Body of pancreas (tissue), 4 donors: ENCODE data around the gene PBX3. TPM values are rescaled to one million over a fixed set of nuclear protein-coding genes. Genes with fewer than 3 reads are reported as not detected.

Experiments used
- ATAC-seq: fragments of 150-250 bp; one replicate; pipeline ENCODE4 v1.9.1; 2016
- DNase-seq, 4 donors: peaks; one replicate each; pipeline ENCODE4 v3.0.0-alpha.2; 2019
- H3K27ac ChIP-seq, 4 donors: fragments of 200-600 bp; sonication (generic); 1 replicate in 3 of 4; 2 replicates in 1 of 4; pipeline versions ENCODE4 v1.5.1 to v1.6.1; 2016 to 2019; ENCODE audit warnings: mild to moderate bottlenecking in 1 of 4, mixed read lengths in 1 of 4, moderate library complexity in 1 of 4
- H3K27me3 ChIP-seq, 2 donors: fragments of 200-600 bp; sonication (generic); one replicate each; pipeline ENCODE4 v1.6.0; 2016; ENCODE audit warnings: mild to moderate bottlenecking in 1 of 2
- H3K36me3 ChIP-seq, 2 donors: fragments of 200-600 bp; sonication (generic); replicated peaks in 1 of 2; 2 replicates each; pipeline ENCODE4 v1.5.1; 2016; ENCODE audit warnings: low read depth in 2 of 2; ENCODE audit not compliant: insufficient read depth in 1 of 2
- H3K4me1 ChIP-seq: fragments of 200-600 bp; sonication (generic); one replicate; pipeline ENCODE4 v1.6.0; 2016
- H3K4me3 ChIP-seq, 2 donors: fragments of 200-600 bp; sonication (generic); 1 replicate in 1 of 2; 2 replicates in 1 of 2; pipeline ENCODE4 v1.5.1; 2016 to 2019
- H3K9me3 ChIP-seq, 3 donors: fragments of 200-600 bp; sonication (generic); 1 replicate in 2 of 3; 2 replicates in 1 of 3; pipeline ENCODE4 v1.5.1; 2016
- CTCF ChIP-seq, 7 experiments: fragments of 450-650 bp in 4 of 7; fragments of 200-600 bp in 3 of 7; sonication (generic) in 3 of 7; IDR thresholded peaks; one replicate each; pipeline ENCODE4 v1.5.1; 2016 to 2019; ENCODE audit warnings: antibody characterized with exemption in 7 of 7
- POLR2A ChIP-seq, 3 donors: fragments of 450-650 bp; IDR thresholded peaks; one replicate each; pipeline ENCODE4 v1.6.1; 2016; ENCODE audit warnings: antibody characterized with exemption in 3 of 3, mild to moderate bottlenecking in 2 of 3
- WGBS, 2 donors: methylation state at CpG; one replicate each; pipeline ENCODE4 v1.1.5; 2017; 5-methylcytosine and 5-hydroxymethylcytosine counted together
- intact Hi-C: fragments of 100-400 bp; cut with DNase I; formaldehyde crosslinking; loops from one replicate; pipeline ENCODE4 v1.15.1; 2023
- total RNA-seq, 2 donors: library from RNA; depleted of rRNA; stranded (reverse); fragments of >200 nt; gene quantifications; one replicate each; pipeline ENCODE4 v1.1.0, GENCODE V29; 2016

The PBX3 gene
- total RNA-seq, 2 donors from 2014 or later = 12.5 to 36.3 TPM

- Histone ChIP-seq H3K27ac (no peak overlapping the region), H3K36me3 (no peaks in the 10 kb centered on the region), H3K27me3 (no peaks in the 10 kb centered on the region), H3K4me1 (no peaks in the 10 kb centered on the region), H3K9me3 (no peaks in the 10 kb centered on the region), H3K4me3 (no peak overlapping the region)
- intact Hi-C loops = no loop called here
- WGBS, 2 donors = 78 to 83% methylated on average over 8 to 10 of the region's 10 CpGs
- DNase-seq (no peak), ATAC-seq (no peak)
- TF ChIP-seq POLR2A (IDR thresholded peaks at IDR 0.05) = no peak
- TF ChIP-seq CTCF (IDR thresholded peaks at IDR 0.05) = no peak
These were observed 249.6 kb downstream of the PBX3 start for GRCh38 chr9:125996791-125997190.

- no peak overlapping the region for H3K4me3 ChIP-seq
- H3K9me3 ChIP-seq = no peaks in the 10 kb centered on the region
- H3K36me3 ChIP-seq = no peaks in the 10 kb centered on the region
- ATAC-seq = no peak
- 72 to 75% methylated on average over 11 to 17 of the region's 17 CpGs for WGBS, 2 donors
- no peaks in the 10 kb centered on the region for H3K4me1 ChIP-seq
- H3K27me3 ChIP-seq = no peaks in the 10 kb centered on the region
- no peak overlapping the region for H3K27ac ChIP-seq
- DNase-seq = no peak
- intact Hi-C loops = no loop called here
- no peak for TF ChIP-seq POLR2A (IDR thresholded peaks at IDR 0.05)
- TF ChIP-seq CTCF (IDR thresholded peaks at IDR 0.05) = no peak
These were observed 250.1 kb downstream of the PBX3 start for GRCh38 chr9:125997196-125997823.

- DNase-seq = no peak
- no peaks in the 10 kb centered on the region for H3K4me1 ChIP-seq
- no peak overlapping the region for H3K4me3 ChIP-seq
- H3K27ac ChIP-seq = no peak overlapping the region
- WGBS, 2 donors = 72 to 79% methylated on average over 16 to 17 of the region's 17 CpGs
- no peaks in the 10 kb centered on the region for H3K36me3 ChIP-seq
- no peaks in the 10 kb centered on the region for H3K9me3 ChIP-seq
- TF ChIP-seq POLR2A (IDR thresholded peaks at IDR 0.05) (no peak), CTCF (IDR thresholded peaks at IDR 0.05) (no peak)
- no peaks in the 10 kb centered on the region for H3K27me3 ChIP-seq
- intact Hi-C loops = no loop called here
- ATAC-seq = no peak
These were observed 251.8 kb downstream of the PBX3 start for GRCh38 chr9:125998837-125999503.

- TF ChIP-seq POLR2A (IDR thresholded peaks at IDR 0.05) (no peak), CTCF (IDR thresholded peaks at IDR 0.05) (no peak)
- 59 to 67% methylated on average over 1 to 2 of the region's 2 CpGs for WGBS, 2 donors
- Histone ChIP-seq H3K36me3 (no peaks in the 10 kb centered on the region), H3K27ac (no peak overlapping the region), H3K27me3 (no peaks in the 10 kb centered on the region), H3K9me3 (no peaks in the 10 kb centered on the region), H3K4me3 (no peak overlapping the region), H3K4me1 (no peaks in the 10 kb centered on the region)
- ATAC-seq (no peak), DNase-seq (no peak)
- intact Hi-C loops = no loop called here
These were observed 252.3 kb downstream of the PBX3 start for GRCh38 chr9:125999504-125999881.

- H3K9me3 ChIP-seq = no peaks in the 10 kb centered on the region
- no peaks in the 10 kb centered on the region for H3K27me3 ChIP-seq
- WGBS, 2 donors = 69 to 86% methylated on average over 6 of the region's 6 CpGs
- intact Hi-C loops = no loop called here
- H3K36me3 ChIP-seq = no peaks in the 10 kb centered on the region
- no peaks in the 10 kb centered on the region for H3K4me1 ChIP-seq
- H3K27ac ChIP-seq = no peak overlapping the region
- ATAC-seq (no peak), DNase-seq (no peak)
- no peak for TF ChIP-seq POLR2A (IDR thresholded peaks at IDR 0.05)
- no peak for TF ChIP-seq CTCF (IDR thresholded peaks at IDR 0.05)
- H3K4me3 ChIP-seq = no peak overlapping the region
These were observed 253.1 kb downstream of the PBX3 start for GRCh38 chr9:126000256-126000655.
